GM21360 (cell line): ENCODE results near the gene ZGRF1.
A peak's percentile ranks its signal among the peaks of the same experiment; 100 is the strongest.
"Not testable (repeated sequence)": the region's sequence is repeated elsewhere in the genome, so short reads cannot be mapped to it uniquely, and the experiment has no call there.

ENCODE experiments used
- ATAC-seq: cut with Tn5 transposase; IDR thresholded peaks from one replicate; pipeline ENCODE4 v1.9.1; 2021; ENCODE audit warnings: mild to moderate bottlenecking, moderate library complexity; ENCODE audit not compliant: unreplicated experiment

The ZGRF1 gene

DNA sequence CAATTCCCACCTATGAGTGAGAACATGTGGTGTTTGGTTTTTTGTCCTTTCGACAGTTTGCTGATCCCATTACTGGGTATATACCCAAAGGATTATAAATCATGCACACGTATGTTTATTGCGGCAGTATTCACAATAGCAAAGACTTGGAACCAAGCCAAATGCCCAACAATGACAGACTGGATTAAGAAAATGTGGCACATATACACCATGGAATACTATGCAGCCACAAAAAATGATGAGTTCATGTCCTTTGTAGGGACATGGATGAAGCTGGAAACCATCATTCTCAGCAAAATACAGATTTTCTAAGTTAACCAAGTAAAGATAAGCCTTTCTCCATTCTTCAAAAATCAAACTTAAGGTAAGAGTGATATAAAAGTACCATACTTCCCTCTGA, 82.4 kb downstream of the ZGRF1 start:
- ATAC-seq, result not testable (repeated sequence)

DNA sequence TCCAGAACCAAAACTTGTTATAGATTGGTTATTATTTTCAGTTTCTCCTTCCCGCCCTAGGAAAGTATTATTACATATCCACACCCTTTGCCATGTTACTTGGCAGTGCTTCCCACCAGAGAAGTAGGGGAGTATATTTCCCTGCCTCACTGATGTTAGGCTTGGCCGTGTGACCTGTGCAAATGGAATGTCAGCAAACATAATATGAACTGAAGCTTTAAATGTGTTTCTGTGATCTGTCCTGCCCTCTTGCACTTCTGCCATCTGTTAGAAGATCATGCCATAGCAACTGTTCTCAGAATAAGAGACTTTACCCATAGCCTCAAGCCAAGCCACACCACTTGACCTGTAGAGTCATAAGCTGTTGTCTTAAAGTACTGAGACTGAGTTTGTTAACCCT, 84.0 kb downstream of the ZGRF1 start:
- no peak for ATAC-seq

DNA sequence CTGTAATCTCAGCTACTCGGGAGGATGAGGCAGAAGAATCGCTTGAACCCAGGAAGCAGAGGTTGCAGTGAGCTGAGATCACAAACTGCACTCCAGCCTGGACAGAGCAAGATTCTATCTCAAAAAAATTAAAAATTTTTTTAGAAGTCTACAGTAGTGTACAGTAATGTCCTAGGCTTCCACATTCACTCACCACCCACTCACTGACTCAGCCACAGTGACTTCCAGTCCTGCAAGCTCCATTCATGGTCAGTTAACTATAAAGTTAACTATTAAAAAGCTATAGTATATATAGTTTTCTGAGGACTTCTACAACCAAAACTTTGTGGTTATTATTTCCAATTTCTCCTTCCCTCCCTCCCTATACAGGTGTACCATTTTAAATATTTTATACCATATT, 86.0 kb downstream of the ZGRF1 start:
- ATAC-seq, result no peak

DNA sequence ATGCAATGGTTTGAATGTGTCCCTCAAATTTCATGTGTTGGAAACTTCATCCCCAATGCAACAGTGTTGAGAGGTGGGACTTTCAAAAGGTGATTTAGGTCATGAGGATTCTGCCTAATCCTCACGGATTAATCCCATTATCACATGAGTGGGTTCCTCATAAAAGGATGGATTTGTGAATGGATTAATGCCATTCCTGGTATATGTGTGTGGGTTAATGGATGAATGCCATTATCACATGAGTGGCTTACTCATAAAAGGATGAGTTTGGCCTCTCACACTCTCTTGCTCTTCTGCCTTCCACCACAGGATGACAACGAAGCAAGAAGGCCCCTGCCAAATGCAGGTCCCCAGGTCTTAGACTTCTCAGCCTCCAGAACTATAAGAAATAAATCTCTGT, 90.2 kb downstream of the ZGRF1 start:
- no peak for ATAC-seq

DNA sequence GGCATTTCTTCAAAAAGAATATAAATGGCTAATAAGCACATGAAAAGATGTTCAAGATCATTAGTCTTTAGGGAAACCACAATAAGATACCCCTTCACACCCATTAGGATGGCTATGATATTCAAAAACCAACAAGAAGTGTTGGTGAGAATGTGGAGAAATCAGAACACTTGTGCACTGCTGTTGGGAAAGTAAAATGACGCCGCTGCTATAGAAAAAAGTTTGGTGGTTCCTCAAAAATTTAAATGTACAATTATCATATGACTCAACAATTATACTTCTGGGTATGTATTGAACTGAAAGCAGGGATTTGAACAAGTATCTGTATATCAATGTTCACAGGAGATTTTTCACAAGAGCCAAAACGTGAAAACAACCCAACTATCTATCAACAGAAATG, 91.4 kb downstream of the ZGRF1 start:
- ATAC-seq, result no peak

DNA sequence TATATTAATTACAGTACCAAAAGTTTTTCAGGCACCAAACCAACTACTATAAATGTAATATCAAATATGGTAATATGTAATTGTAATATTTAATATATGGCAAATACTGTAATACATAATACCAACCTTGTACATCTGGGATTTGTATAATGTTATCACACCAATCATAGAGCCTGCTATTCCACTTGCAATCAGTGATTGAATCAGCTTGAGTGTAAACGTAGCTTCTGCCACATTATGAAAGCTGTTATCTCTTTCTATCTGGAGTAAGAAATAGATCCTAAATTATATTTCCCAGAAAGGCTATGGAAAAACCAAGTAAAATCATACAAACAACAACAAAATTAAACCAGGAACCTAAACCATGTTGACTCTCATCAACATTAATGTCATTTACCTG, 96.0 kb downstream of the ZGRF1 start:
- ATAC-seq, result no peak

DNA sequence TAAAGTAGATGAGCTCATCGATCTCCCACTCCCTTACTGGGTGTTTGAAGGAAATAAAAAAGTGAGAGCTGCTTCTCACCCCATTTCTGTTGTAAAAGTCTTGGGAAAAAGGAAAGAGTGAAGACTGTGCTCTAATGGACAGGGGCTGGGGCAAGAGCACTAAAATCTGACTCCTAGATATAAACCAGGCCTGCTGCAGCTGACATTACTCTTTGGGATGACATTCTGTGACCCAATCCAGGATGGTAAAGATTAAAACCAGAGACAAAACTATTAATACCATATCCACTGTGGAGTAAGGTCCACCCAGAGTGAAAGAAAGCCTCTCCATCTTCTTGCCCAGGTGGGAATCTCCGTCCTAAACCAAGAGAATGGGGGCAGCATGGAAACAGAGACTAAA, 100.6 kb downstream of the ZGRF1 start:
- ATAC-seq, result no peak

DNA sequence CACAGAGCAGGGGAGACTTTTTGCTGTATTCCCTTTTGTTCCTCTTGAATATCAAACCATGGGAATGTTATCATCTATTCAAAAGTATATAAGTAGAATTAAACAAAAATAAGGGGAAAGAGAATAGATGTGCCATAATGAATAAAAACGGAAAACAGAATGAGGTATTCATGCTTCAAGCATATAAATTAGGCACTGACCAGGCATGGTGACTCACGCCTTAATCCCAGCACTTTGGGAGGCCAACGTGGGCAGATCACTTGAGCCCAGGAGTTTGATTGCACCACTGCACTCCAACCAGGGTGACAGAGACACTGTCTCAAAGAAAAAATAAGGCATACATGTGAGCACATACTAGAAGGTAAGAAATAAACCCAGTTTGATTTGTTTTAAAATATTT, 104.4 kb downstream of the ZGRF1 start:
- no peak for ATAC-seq

DNA sequence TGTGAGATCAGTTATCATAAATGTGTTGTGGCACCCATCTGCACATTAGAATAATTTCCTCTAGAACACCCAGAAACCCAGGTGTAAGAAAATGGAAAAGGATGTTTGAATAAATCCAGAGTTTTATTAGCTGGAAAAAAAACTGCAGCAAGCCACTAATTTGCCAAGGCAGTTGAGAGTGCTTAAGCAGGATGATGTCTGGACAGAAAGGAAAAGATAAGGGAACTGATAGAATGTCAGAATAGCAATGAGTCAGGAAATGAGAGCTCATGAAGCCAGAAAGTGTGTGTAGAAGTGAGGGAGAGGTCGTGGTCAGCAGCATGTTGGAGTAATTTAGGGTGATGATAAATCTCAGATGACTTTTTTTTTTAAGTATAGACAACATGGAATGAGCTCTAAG, 105.6 kb downstream of the ZGRF1 start:
- ATAC-seq, result no peak

DNA sequence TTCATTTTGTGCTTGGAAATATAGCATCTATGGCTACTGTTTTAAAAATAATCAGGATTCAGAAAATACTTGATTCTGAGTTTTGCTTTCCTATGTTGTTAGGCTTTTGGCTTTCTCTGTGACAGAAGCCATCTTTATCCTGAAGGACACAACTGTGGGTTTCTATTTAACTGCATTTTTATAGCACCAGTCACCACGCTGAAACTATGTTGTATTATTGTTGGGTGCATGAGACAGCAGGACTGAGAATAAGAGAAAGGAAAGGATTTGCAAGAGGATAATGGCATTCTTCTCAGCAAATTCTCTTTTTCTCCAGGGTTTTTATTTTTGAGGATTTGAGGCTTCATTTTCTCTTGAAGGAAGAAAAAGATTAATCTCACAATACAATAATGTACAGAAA, 110.6 kb downstream of the ZGRF1 start:
- no peak for ATAC-seq

DNA sequence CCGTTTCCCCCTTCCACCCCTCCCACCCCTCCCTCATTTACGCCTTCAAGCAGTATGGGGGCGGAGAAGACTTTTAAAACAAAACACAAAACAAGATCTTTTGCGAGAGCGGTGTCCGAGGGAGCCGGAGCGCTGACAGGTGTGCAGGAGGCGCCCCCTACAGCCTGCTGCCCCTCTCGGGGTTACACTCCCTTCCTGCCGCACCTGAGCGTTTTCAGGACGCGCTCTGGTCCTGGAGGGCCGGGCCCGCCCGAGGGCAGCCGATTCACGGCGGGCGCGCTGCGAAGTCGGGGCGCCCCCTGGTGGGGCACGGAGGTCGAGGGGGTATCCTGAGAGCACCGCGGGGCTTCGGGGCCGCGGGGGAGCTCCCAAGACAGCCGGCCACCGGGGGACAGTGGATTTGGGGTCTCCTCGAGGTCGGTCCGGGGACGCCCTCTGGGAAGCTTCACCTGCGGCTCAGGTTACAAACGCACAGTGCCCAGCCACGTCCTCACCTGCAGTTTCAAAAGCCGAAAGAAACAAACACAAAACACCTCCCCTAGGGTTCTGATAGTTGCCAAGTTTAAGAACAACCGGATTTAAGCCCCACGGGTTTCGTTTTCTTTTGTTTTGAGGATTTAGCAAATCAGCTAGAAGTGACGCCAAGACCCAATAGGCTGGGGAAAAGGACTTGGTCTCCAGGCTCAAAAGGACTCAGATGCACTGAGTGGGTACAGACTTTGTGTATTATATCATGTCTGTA, 112.8 kb downstream of the ZGRF1 start:
- ATAC-seq, result peak; percentile 87

DNA sequence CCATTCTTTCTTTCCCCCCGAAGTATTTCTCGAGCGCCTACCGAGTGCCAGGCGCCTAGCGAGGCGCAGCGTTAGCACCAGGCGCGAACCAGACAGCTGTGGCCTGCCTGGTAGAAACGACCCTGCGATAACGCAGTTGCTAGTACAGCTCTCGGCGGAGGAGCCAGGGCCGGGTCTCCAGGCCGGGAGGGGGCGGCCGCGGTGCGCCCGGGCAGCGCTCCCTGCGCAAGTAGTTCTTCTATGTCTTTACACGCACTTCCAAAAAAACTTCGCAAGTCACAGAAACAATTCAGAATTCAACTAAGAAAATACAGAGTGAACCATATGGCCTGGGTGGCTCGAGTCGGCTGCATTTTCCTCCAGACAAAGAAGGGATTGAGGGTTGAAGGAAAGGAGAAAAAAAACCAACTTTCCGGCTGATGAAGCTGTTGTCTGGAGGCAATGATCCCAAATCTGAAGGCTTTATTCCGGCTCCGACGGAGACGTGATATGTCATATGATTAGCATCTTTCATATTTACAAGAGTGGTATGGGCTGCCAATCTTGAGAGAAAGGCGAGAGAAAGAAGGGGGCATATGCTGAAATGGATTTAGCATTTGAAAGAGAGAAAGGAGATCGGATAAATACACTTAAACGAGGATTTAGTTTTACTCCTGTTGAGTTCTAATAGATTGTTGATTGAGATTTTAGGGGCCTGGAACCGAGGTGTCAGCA, 113.5 kb downstream of the ZGRF1 start:
- ATAC-seq, result peak; percentile 46

DNA sequence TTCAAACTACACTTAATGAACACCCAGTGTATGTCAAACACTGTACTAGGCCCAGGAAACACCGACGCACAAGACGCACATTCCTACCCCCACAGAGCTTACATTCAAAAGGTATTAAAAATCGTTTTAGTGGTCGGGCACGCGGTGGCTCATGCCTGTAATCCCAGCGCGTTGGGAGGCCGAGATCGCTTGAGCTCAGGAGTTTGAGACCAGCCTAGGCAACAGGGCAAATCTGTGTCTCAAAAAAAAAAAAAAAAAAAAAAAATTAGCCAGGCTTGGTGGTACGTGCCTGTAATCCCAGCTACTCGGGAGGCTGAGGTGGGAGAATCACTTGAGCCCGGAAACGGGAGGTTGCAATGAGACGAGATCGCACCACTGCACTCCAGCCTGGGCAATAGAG, 114.3 kb downstream of the ZGRF1 start:
- not testable (repeated sequence) for ATAC-seq

DNA sequence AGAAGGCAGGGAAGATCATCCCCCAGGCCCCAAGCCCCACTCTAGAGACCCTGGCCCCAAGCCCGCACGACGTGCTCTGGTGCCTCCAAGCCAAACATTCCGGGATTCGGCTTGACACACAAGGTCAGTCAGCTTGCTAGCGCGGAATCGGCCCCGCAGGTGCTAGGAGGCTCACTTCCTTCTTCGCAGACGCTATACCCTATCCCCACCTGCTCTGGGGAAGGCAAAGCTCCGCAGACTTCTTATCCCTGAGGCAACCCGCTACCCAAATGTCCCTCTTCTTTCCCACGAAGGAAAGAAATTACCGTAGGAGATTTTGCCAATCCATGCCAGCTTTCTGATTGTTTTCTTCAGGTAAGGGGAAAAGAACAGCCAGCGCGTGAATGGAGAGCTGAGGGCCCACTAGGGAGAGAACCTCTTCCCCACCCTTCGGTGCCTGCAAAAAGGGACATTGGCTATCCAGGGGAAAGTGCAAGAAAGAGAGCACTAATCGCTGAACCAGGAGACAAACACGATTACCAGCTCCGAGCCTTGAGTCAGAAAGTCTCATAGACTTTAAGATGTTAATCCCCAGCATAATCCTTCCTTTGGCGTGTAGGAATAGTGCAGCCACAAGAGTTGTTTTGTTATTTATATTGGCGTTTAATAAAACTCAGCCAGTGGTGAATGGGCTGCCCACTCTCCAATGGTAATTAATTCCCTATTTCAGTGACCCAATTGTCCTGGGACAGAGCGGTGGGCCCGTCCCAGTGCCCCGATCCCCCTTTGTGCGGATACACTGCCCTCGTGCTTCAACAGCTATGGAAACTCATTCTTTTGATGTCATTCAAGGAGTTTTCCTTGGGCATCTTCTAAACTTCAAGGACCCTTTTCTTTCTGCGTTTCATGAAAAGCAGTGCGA, 115.3 kb downstream of the ZGRF1 start:
- no peak for ATAC-seq

DNA sequence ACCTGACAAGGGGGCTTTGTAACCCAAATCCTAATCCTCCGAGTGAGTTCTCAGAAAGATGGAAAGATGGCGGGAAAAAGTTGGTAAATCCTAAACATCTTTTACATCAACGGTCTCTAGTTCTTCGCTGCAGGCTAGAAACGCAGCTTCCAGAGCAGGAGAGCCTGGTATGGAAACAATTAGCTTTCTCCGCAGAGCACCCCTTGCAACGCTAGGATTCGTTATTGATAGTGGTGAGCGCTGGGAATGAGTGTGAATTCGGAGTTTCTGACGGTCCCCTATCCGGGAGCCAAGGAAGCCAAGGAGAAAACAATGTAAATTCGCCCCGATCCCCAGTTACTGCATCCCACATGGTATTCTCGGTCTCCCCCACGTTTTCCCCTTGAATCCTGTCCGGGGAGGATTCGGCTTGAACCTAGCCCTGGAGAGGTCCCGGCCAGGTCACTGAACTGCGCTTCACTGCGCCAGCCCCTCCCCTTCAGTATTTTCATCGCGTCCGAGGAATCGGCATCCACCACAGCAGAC, 116.0 kb downstream of the ZGRF1 start:
- no peak for ATAC-seq

DNA sequence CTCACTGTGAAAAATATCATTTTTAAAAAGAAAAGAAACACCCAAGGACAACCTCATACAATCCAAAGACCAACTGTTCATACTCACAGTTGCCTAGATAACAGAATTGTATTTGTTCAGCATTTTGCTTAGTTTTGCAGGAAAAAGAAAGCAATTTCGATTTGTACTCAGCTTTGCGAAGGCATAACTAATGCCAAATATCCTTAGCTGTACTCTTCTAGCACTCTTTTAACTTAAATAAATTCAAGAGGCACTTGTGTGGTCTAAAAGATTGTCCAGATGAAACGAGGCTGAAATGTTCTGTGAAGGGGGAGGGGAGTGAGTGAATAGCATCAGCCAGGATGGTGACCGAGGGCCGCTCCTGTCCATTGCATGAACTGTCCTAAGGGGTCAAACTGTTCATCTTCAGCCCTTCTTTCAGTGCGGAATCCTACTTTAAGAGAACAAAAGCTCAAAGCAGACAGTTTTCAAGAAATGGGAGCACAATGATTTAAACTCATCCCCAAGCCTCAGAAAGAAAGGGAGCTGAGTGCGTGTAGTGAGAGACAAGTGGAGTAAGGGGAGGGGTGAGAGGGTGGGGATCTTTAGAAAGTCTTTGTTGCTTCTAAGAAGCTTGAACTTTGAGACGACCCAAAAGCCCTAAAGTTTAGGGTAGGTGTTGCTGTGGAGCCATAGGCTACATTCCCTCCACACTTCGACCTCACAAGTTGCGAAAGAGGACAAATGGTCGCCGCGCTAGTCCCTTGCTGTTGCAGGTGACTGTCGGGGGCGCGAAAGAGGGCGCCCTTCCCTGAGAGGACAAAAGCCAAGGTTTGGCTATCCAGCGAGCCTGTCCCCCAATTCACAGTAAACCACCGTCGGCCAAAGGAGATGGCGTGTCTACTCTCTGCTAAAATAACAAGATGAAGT, 116.8 kb downstream of the ZGRF1 start:
- no peak for ATAC-seq

DNA sequence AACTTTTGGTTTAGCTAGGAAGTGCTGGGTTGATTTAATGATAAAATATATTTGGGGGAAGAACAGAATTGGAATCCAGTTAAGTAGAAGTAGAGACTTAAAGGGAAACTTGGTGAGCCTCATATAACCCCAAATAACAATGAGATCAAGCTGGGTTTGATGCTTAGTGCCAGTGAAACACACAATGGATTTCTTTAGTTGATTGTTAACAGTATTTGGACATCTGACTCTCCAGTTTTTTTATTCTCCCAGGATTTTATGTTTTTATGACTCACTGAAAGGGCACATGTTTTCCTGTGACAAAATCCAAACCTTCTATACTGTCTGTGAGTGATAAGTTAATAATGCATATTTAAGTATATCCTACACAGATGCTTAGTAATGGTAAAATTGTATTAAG, 118.0 kb downstream of the ZGRF1 start:
- no peak for ATAC-seq

DNA sequence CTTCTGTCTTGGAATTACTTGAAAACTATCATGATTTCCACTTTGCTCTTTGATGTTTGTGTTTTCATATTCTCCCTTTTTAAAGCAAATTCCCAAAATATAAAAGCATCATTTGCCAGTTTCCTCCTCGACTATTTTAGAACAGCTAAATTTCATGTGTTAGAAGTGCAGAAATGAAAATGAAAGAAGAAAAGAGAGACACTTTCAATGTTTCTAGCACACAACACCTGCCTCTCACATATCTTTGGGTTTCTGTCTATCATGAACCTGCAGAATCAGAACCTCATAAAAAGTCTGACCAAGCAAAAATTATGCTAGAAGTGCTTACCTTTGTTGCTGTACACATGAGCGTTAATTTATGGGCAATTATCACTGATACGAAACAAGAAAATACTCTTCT, 118.8 kb downstream of the ZGRF1 start:
- ATAC-seq, result no peak

DNA sequence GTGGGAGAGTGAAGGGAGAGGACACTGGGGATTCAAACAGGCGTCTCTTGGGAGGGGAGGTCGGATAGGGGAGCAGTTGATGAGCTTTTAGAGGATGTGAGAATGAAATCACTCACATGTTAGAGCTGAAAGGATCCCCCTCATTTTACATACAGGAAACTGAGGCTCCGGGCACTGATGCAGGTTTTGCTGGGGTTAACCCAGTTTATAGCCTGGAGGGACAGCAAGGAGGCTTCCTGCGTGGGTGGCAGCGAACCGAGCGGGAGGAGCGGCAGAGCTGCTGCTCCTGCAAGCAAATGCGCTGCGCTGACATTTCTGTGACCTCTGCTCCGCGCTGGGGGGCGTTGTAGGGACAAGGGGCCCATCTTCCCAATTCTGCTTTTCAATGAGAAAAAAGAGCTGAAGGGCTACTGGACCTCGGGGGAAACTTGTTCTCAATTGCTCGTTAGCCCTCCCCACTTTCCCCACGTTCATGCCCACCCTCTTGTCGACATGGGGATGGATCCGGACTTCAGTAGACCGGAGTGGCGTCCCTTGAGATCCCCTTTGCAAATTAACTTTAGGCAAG, 119.6 kb downstream of the ZGRF1 start:
- ATAC-seq, result peak; percentile 26

DNA sequence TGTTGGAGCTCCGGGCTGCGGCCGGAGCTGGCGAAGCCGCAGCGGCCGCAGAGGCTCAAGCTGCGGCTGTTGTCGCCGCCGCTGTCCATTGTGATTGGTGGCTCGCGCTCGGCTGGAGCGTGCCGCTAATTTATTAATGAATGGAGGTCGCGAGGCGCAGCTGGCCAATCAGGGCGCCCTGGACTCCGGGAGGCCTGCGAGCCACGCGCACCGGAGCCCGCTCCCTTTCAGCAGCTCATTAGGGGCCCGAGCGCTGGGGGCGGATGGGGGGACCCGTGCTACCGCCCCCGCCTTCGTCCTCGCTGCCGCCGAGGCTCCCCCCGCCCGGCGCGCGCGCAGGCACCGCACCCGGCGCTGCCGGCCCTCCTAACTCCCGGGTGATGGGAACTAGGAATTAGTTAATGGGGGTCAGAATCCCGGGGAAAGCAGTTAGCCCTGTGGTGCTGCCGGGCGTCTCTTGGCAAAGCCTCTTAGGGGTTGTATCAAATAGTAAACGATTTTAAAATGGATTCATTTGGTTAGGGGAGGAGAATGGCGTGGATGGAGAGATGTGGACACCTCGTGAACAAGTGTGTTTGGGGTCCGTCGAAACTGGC, 120.1 kb downstream of the ZGRF1 start:
- ATAC-seq, result peak; percentile 24
